OCI-LY1 (cell line): ENCODE data around the gene SIRT1.

Source experiments
- H2AFZ ChIP-seq: fragments of 200-600 bp; sonication (generic), shearing (Covaris generic); 2 replicates; pipeline ENCODE4 v1.6.0; 2014; ENCODE audit warnings: antibody characterized with exemption, mild to moderate bottlenecking, low read length
- H3F3A ChIP-seq: fragments of 200-600 bp; sonication (generic), shearing (Covaris generic); 2 replicates; pipeline ENCODE4 v1.6.0; 2014; ENCODE audit warnings: mild to moderate bottlenecking, antibody characterized with exemption, low read length, moderate library complexity; ENCODE audit not compliant: insufficient read depth
- H3K27ac ChIP-seq: fragments of 200-600 bp; sonication (generic); 2 replicates; pipeline ENCODE4 v1.5.1; 2014; ENCODE audit warnings: low read length, mixed run types, mild to moderate bottlenecking, low read depth; ENCODE audit not compliant: poor library complexity, severe bottlenecking
- H3K27me3 ChIP-seq: fragments of 200-600 bp; sonication (generic); 2 replicates; pipeline ENCODE4 v1.6.0; 2014; ENCODE audit warnings: antibody characterized with exemption, mild to moderate bottlenecking, low read length, moderate library complexity; ENCODE audit not compliant: insufficient read depth
- H3K36me3 ChIP-seq: fragments of 200-600 bp; sonication (generic); 2 replicates; pipeline ENCODE4 v1.6.1; 2014; ENCODE audit warnings: mild to moderate bottlenecking, antibody characterized with exemption, low read length, moderate library complexity, mixed read lengths; ENCODE audit not compliant: insufficient read depth
- H3K4me1 ChIP-seq: fragments of 200-600 bp; sonication (generic); 2 replicates; pipeline ENCODE4 v1.5.1; 2014; ENCODE audit warnings: mild to moderate bottlenecking, low read length, moderate library complexity; ENCODE audit not compliant: insufficient read depth, severe bottlenecking
- H3K4me2 ChIP-seq: fragments of 200-600 bp; sonication (generic), shearing (Covaris generic); 2 replicates; pipeline ENCODE4 v1.6.1; 2014; ENCODE audit warnings: low read length
- H3K4me3 ChIP-seq: fragments of 200-600 bp; sonication (generic); 2 replicates; pipeline ENCODE4 v1.5.1; 2014; ENCODE audit warnings: low read length, low read depth, mild to moderate bottlenecking, mixed read lengths; ENCODE audit not compliant: poor library complexity, severe bottlenecking
- H3K79me2 ChIP-seq: fragments of 200-600 bp; shearing (Covaris generic); 2 replicates; pipeline ENCODE4 v1.6.1; 2016; ENCODE audit warnings: mixed run types, low read length, mixed read lengths; ENCODE audit not compliant: insufficient read depth
- H3K9ac ChIP-seq: fragments of 200-600 bp; sonication (generic), shearing (Covaris generic); 2 replicates; pipeline ENCODE4 v1.6.1; 2014; ENCODE audit warnings: mild to moderate bottlenecking, low read length, mixed read lengths
- H3K9me2 ChIP-seq: fragments of 200-600 bp; sonication (generic), shearing (Covaris generic); 2 replicates; pipeline ENCODE4 v1.6.1; 2014; ENCODE audit warnings: low read depth, mild to moderate bottlenecking, low read length, mixed read lengths
- H3K9me3 ChIP-seq: fragments of 200-600 bp; shearing (Covaris generic); 2 replicates; pipeline ENCODE4 v1.6.1; 2014; ENCODE audit warnings: low read length, mixed read lengths
- H4K20me1 ChIP-seq: fragments of 200-600 bp; sonication (generic), shearing (Covaris generic); 2 replicates; pipeline ENCODE4 v1.6.0; 2016; ENCODE audit warnings: mild to moderate bottlenecking, low read length; ENCODE audit not compliant: insufficient read depth
- EZH2 ChIP-seq: fragments of 200-600 bp; sonication (generic), shearing (Covaris generic); IDR thresholded peaks from 2 replicates; pipeline ENCODE4 v1.8.0; 2017; ENCODE audit warnings: borderline replicate concordance, mixed run types, mild to moderate bottlenecking, antibody characterized with exemption, low read length, moderate library complexity, mixed read lengths
- TF ChIP-seq, protein P1 (sequence below): fragments of 200-600 bp; sonication (generic), shearing (Covaris generic); IDR thresholded peaks from 2 replicates; pipeline ENCODE4 v1.5.1; 2017; ENCODE audit warnings: mild to moderate bottlenecking, antibody characterized with exemption, low read length, moderate library complexity, mixed read lengths

The SIRT1 gene

GRCh38 chr10:67883710-67884312 is 645 bp upstream of the SIRT1 start:
- Histone ChIP-seq H2AFZ (peak overlapping the region; percentile 33), H3K9ac (peak overlapping the region; percentile 53), H4K20me1 (no peaks in the 10 kb centered on the region), H3K9me2 (no peaks in the 10 kb centered on the region), H3K4me2 (peak overlapping the region; percentile 66), H3K9me3 (no peaks in the 10 kb centered on the region), H3K4me3 (peak overlapping the region; percentile 66), H3K79me2 (peaks cover 34% of the 10 kb centered on the region), H3K27me3 (no peaks in the 10 kb centered on the region), H3K27ac (peak overlapping the region; percentile 69), H3K4me1 (peaks cover 19% of the 10 kb centered on the region), H3F3A (0 out of 2 replicates have a peak, but pooled peaks cover 3% of the 10 kb centered on the region), H3K36me3 (peaks cover 22% of the 10 kb centered on the region)
- TF ChIP-seq EZH2, result no peak
- TF ChIP-seq, protein P1, sequence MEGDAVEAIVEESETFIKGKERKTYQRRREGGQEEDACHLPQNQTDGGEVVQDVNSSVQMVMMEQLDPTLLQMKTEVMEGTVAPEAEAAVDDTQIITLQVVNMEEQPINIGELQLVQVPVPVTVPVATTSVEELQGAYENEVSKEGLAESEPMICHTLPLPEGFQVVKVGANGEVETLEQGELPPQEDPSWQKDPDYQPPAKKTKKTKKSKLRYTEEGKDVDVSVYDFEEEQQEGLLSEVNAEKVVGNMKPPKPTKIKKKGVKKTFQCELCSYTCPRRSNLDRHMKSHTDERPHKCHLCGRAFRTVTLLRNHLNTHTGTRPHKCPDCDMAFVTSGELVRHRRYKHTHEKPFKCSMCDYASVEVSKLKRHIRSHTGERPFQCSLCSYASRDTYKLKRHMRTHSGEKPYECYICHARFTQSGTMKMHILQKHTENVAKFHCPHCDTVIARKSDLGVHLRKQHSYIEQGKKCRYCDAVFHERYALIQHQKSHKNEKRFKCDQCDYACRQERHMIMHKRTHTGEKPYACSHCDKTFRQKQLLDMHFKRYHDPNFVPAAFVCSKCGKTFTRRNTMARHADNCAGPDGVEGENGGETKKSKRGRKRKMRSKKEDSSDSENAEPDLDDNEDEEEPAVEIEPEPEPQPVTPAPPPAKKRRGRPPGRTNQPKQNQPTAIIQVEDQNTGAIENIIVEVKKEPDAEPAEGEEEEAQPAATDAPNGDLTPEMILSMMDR, result no peak

- H3F3A ChIP-seq, result 0 out of 2 replicates have a peak, but pooled peaks cover 7% of the 10 kb centered on the region
- H4K20me1 ChIP-seq, result no peaks in the 10 kb centered on the region
- no peaks in the 10 kb centered on the region for H3K9me2 ChIP-seq
- H3K9ac ChIP-seq, result peak overlapping the region; percentile 71
- H3K36me3 ChIP-seq, result peaks cover 34% of the 10 kb centered on the region
- H3K9me3 ChIP-seq, result no peaks in the 10 kb centered on the region
- H3K79me2 ChIP-seq, result peaks cover 39% of the 10 kb centered on the region
- H3K4me3 ChIP-seq, result peak overlapping the region; percentile 66
- H3K27ac ChIP-seq, result peak overlapping the region; percentile 52
- H2AFZ ChIP-seq, result no peak overlapping the region
- peaks cover 19% of the 10 kb centered on the region for H3K4me1 ChIP-seq
- no peaks in the 10 kb centered on the region for H3K27me3 ChIP-seq
- TF ChIP-seq, protein P1, result no peak
- no peak for TF ChIP-seq EZH2
- H3K4me2 ChIP-seq, result peak overlapping the region; percentile 64
Measured at GRCh38 chr10:67884842-67885670, 600 bp downstream of the SIRT1 start.

DNA sequence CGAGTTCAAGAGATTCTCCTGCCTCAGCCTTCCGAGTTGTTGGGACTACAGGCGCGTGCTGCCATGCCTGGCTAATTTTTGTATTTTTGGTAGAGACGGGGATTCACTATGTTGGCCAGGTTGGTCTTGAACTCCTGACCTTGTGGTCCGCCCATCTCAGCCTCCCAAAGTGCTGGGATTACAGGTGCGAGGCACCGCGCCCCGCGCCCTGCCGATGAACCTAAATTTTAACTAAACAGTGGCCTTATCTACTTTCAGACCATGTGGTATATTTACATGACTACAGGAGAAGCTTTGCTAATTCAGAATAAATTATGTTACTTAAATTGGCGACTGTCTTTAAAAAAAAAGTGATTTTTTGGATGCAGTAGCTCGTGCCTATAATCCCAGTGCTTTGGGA is 9.2 kb downstream of the SIRT1 start:
- H3K79me2 ChIP-seq, result peaks cover 22% of the 10 kb centered on the region
- no peaks in the 10 kb centered on the region for H4K20me1 ChIP-seq
- H3K4me3 ChIP-seq, result no peak overlapping the region
- H3K36me3 ChIP-seq, result peaks cover 97% of the 10 kb centered on the region
- H3K9ac ChIP-seq, result no peak overlapping the region
- no peaks in the 10 kb centered on the region for H3K9me2 ChIP-seq
- no peaks in the 10 kb centered on the region for H3K27me3 ChIP-seq
- no peak overlapping the region for H3K27ac ChIP-seq
- no peak overlapping the region for H2AFZ ChIP-seq
- H3K9me3 ChIP-seq, result no peaks in the 10 kb centered on the region
- TF ChIP-seq, protein P1, result no peak
- TF ChIP-seq EZH2, result no peak
- H3K4me2 ChIP-seq, result no peak overlapping the region
- H3F3A ChIP-seq, result 0 out of 2 replicates have a peak, but pooled peaks cover 5% of the 10 kb centered on the region
- H3K4me1 ChIP-seq, result no peaks in the 10 kb centered on the region
